Superior temporal gyrus (tissue), 1 donor: ENCODE data around the gene IKZF1.

ENCODE experiments used
- DNase-seq: peaks from one replicate; pipeline ENCODE4 v3.0.0-alpha.2; 2016; ENCODE audit errors: extremely low spot score

Gene IKZF1

DNA sequence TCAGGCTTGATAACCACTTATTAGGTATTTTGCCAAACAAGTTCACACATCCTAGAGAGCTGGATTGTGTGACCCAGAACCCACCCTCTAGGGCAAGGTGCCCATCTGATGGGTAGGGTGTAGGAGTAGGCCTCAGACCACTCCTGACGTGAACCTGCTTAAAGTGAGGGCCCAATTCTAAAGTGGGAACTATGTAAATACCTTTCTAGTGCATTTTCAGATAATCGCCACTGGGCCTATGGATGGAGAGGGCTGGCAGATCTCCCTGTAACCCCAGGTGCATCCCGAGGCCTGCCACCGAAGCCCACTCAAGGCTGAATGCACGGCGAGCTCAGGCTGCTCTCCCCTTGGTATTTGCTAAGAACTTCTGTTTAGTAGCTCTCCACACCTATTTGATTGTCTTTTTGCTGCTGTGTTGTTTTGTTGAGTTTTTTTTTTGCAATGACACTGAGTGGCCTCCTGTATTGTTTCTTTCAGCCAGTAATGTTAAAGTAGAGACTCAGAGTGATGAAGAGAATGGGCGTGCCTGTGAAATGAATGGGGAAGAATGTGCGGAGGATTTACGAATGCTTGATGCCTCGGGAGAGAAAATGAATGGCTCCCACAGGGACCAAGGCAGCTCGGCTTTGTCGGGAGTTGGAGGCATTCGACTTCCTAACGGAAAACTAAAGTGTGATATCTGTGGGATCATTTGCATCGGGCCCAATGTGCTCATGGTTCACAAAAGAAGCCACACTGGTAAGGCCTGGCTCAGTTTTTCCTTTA is 71.7 kb downstream of the IKZF1 start:
- DNase-seq: no peak

DNA sequence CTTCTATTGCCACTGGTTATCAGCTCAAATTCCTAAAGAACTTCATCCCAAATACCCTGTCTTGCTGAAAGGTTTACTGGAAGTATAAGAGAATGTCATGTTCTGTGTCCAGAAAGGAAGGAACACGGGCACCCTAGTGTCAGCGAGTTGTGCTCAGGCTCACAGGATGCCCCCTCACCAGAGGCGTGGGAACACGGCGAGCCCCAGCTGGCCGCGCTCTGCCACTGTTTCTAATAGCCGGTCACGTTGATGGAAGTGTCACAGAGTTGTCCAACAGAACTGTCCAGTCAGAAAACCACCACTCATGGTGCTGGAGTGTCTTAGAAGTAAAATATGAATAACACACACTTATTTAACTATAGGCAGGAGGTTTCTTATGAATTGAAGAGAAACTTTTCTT is 72.8 kb downstream of the IKZF1 start:
- no peak for DNase-seq

DNA sequence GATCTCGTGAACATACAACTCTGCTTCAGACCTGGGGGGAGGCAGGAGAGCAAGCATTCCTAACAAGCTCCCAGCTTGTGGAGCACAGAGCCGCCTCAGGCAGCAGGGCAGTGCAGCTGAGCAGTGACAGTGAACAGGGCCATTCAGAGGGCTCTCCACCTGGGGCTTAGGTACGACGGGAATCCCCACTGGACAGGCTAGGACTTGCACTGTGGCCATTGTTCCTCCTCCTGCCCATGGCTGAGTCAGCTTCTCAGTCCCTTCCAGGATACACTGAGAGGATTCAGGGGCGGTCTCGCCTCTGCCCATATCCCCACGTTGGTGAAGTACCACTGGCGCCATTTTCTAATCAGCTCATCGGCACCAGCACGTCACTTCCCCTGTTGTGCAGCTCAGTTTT is 74.6 kb downstream of the IKZF1 start:
- DNase-seq: no peak

DNA sequence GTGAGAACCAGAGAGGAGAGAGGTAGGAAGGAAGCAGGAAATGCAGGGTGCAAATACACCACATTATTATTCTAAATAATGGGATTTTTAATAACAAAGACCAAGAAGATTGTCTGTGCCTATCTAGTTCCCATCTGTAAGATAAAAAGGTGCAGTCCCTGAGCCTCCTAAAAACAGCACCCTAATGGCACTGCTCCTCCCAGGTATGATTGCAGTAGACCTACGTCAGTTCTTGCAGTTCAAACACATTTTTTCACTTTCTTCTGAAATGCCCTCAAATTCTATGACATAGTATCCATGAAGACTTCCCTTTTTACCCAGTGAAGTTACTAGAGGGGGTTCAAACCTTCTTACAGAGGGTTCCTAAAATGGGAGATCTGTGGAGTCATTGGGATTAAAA is 75.0 kb downstream of the IKZF1 start:
- no peak for DNase-seq

DNA sequence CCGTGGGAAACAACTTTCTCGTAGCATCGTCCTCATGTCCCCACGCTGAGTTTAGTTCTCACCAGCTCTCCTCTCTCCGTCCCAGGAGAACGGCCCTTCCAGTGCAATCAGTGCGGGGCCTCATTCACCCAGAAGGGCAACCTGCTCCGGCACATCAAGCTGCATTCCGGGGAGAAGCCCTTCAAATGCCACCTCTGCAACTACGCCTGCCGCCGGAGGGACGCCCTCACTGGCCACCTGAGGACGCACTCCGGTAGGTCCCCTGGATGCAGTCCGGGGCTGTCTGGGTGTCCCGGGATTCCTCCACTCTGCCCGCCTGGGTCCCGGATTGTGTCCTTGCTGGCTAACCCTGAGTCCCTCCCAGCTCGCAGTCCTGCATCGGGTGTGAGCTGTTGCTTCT is 77.9 kb downstream of the IKZF1 start:
- no peak for DNase-seq

DNA sequence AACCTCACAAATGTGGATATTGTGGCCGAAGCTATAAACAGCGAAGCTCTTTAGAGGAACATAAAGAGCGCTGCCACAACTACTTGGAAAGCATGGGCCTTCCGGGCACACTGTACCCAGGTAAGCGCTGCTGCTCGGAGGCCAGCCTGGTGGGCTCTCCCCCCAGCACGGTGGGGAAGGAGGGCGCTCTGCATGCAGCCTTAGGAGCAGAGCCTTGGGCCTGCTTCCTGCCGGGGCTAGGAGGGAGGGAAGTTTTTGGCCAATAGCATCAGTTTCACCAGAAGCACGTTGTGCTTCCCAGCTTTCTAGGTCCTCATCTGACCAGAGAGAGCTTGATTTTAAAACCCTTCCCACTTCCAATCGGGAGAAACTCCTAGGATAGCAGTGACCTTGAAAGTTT is 82.8 kb downstream of the IKZF1 start:
- no peak for DNase-seq

DNA sequence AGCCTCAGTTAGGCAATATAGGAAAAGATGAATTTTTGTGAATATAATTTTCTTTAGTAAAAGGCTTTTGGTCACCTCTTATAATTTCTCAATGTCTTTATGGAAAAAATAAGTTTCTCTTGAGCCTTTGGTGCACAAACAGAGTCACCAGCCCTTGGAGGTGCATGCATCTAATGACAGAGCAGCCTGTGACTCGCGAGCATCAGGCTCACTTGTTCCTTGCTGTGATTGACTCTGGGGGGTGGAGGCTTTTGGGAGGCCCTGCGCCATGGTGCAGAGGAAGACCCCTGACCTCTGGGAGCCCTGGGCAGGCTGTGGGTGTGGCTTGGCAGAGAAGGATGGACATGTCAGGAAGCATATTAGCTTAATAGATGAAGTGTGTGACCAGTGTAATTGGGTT is 85.4 kb downstream of the IKZF1 start:
- DNase-seq: no peak

DNA sequence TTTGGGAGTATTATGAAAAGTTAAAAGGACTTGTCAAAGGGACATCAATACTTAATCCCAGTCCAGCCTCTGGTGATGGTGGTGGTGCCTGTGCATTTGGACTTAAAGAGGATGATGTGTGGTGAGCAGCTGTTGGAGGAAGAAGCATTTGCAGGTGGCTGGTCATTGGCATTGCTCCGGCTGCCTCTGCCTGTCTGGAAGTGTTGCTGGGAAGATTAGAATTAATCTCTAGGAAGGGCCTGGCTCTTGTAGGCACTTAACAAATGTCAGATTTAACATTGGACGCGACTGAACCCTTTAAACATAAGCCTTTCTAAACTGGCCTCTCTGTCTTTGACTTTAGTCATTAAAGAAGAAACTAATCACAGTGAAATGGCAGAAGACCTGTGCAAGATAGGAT is 86.9 kb downstream of the IKZF1 start:
- DNase-seq: no peak

DNA sequence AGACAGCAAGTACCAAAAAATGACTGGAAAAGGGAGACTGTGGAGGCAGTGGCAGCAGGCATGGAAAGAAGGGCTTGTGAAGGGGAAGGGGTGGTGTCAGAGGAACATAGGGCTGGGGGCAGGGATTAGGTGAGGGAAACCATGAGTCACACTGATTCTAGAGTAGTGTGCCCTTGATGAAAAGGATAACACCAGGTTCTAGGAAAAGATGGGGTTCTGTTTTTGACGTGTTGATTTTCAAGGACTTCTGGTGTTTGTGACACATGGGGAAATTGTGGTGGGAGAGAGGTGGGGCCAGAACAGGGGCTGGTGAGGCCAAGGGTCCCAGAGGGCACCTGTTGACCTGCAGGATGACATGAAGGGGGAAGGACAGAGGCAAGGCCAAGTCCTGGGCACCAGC is 88.6 kb downstream of the IKZF1 start:
- no peak for DNase-seq

DNA sequence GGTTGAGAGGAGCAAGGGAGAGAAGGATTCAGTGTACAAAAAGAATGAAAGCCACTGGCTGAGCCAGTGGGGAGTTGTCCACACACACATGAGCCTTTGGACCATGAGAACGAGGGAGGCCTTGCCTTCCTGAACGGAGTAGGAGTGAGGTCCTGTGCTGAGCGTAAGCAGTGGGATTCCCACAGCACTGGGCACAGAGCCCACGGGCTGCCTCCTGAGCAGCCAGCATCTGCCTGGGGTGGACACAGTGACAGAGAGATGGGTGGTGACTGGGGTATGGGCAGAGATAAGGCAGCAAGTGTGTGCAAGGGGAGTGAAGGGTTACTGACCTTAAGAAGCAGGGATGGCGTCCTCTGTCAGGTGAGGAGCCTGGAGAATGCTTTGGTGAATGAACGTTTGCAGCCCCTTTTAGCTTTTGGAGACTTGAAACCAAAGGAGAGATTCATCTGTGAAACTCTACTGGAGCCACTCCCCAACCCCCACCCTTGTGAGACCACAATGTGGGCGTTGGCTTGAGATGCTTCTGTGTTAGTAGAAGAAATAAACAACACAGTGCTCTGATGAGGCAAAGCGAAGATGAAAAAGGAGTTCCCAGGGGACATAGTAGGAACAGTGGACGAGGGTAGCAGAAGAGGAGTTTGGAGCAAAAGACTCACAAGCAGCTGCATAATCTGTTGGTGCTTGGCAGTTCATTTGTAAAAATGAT is 89.2 kb downstream of the IKZF1 start:
- no peak for DNase-seq

DNA sequence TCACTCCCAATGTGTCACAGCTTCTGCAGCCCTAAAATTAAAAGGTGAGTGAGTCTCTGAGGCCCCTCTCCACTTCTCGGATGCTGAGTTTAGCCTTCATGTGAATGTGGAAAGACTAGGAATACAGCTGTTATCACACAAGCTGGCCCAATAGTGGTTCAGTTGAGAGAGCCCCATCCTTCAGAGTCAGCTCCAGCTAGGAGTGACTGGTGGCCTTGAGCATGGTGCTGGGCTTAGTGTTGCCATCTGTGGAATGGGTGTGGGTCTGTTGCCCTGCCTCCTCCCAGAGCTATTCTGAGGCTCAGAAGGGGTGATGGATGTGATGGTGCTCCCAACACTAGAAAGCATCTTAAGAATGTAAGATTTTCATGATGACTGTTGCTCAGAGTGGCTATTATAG is 89.8 kb downstream of the IKZF1 start:
- no peak for DNase-seq

DNA sequence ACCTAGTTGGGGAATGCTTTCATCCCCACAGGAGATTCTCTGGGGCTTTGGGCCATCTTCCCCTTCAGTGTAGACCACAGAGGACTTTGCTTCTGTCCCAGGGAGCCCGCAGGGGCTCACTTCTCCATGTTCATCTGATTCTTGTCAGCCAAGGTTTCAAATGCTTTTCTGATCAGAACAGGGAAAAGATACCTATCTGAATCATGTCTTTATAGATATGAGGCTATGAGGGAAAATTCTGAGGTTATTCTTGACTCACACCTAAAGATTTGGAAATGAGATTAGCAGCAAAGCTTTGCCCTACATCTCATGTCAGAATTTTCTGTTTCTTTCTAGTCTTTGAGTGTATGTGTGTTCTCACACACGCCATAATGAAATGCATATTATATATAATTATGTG is 92.3 kb downstream of the IKZF1 start:
- no peak for DNase-seq

DNA sequence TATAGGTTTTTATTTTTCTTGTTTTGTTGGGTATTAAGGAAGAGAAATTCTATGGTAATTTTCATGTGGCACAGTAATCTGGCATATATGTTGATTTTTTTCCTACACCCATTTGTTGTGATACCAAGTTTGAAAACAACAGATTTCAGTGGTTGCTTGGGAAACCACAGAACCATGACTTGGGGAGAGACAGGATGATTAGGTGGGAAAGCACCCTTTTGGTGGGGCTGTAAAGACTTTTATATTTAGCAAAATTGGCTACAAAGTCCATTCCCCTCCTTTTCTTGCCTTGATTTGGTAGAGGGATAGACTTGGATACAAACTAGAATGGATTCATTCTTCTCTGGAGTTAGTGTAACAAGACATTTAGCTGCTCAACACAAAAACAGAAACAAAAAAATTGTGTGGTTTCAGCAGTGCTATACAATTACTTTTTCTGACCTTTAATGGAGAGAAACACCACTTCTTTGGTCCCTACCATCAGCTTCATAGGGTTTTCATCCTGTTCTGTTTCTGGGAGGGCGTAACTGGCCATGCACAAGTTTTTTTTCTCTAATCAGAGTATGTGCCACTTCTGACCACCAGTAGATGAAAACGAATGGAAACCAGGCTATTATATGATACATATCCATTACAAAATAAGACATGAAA is 92.9 kb downstream of the IKZF1 start:
- DNase-seq: no peak

DNA sequence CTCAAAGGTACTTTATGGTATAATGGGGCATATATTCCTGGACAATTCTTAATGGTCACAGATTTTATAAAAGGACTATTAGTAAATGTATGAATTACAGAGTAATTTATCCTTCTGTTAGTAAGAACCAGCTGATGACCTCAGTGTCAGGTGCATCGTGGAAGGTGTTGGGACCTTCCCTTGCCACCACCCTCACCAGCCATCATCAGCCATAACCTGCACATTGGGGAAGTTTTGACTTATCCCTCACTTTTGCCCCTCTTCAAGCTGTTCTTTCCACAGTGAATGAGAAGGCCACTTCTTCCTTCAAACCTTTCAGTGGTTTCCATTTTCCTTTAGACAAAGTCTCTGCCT is 93.4 kb downstream of the IKZF1 start:
- no peak for DNase-seq

DNA sequence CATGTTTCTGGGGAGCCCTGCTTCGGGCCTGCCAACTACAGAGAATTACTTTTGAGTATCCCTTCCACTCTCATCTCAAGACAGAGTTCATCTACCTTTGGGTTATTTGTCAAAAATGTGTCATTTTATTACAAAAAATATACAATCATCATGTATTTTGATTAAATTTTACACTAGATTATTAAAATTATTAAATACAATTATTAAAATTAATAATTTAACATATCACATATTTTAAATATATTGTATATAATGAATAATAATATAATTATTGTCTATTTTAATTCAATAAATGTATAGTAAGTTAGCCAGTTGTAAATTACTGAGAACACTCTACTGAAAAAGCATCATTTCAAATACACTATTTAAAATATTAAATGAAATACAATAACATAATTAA is 94.7 kb downstream of the IKZF1 start:
- DNase-seq: no peak

DNA sequence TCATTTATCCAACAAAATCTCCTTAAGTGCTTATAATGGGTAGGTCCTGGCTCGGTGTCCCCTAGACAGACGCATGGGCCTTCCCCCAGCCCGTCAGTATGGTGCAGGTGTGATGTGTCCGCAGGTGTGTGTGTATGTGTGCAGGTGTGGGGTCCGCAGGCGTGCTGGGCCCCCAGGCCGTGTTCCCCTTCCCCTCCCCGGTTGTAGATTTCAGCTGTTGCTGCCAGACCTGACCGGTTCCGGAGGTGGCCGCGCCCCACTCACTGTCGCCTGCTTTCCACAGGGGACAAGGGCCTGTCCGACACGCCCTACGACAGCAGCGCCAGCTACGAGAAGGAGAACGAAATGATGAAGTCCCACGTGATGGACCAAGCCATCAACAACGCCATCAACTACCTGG is 95.1 kb downstream of the IKZF1 start:
- DNase-seq: no peak

DNA sequence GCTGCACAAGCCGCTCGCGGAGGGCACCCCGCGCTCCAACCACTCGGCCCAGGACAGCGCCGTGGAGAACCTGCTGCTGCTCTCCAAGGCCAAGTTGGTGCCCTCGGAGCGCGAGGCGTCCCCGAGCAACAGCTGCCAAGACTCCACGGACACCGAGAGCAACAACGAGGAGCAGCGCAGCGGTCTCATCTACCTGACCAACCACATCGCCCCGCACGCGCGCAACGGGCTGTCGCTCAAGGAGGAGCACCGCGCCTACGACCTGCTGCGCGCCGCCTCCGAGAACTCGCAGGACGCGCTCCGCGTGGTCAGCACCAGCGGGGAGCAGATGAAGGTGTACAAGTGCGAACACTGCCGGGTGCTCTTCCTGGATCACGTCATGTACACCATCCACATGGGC is 95.6 kb downstream of the IKZF1 start:
- no peak for DNase-seq

DNA sequence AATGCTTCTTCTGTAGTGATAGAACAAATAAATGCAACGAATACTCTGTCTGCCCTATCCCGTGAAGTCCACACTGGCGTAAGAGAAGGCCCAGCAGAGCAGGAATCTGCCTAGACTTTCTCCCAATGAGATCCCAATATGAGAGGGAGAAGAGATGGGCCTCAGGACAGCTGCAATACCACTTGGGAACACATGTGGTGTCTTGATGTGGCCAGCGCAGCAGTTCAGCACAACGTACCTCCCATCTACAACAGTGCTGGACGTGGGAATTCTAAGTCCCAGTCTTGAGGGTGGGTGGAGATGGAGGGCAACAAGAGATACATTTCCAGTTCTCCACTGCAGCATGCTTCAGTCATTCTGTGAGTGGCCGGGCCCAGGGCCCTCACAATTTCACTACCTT is 99.9 kb downstream of the IKZF1 start:
- no peak for DNase-seq

DNA sequence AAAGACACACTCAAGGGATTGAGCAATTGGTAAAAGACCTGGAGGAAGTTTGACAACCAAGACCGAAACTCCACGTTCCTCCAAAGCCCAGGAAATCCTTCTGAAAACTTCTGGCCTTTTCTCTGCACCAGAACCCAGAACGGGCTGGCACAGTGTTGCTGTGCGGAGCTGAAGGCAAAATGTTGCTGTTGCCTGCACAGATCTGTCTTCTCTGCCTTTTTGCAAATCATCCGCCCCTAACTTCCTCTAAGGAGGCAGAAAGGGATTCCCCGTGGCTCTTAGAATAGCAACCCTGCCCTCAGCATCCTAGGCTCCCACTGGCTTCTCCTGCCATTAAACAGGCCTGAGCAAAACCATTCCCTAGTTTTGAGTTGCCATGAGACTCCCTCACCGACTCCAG is 100.7 kb downstream of the IKZF1 start:
- no peak for DNase-seq

DNA sequence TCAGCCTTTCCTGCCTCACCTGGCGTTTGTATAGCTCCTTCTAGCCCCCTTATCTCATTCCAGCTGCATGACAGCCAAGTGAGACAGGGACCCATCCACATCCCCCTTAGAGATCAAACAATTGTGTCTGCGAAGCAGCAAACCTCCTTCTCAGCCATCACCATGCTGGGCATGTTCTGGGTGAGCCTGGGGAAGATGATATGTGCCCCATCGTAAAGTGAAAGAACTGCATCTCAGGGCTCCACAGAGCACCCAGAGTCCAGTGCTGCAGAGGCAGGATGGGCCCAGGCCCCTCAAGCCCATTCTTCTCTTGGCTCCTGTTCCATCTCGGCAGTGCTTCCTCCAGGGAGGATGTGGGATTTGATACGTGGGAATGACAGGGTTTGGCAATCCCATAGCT is 102.4 kb downstream of the IKZF1 start:
- no peak for DNase-seq

DNA sequence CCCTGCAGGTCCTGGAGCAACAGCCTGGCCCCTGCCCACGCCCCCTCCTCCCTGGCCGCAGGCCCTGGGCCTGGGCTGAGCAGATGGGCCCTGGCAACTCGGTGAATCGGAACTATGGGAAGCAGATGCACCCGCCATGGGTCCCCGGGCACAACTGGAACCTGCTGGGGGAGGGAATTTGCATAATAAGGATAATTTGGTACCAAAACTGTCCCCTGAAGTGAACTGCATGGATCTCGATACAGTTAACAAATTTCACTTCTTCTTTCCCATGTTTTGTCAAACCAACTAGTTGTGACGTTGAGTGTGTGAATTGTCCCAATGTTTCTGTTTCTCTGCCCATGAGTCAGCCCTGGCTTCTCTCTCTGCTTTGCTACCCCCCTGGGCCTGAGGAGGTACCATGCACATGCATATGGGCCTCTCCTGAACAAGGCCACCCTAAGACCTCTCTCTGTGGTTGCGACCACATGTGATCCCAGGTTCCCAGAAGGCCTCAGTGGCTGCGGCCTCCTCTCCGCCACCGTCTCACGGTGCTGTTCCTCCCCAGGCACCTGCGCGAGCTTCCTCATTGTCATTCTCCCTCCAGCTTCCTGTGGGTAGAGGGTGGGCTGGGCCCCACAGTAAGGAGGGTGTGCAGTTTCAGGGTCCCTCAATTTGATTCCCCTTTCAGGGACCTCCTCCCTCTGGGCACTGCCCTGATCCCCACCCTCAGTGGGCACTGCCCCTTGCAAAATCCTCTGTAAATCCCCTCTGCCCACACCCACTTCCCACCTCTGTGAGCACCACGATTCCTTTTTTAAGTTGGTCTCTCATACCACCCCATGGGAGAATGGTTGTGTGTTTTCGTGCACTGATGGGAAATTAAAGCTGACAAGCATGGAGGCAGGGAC is 105.6 kb downstream of the IKZF1 start:
- no peak for DNase-seq

DNA sequence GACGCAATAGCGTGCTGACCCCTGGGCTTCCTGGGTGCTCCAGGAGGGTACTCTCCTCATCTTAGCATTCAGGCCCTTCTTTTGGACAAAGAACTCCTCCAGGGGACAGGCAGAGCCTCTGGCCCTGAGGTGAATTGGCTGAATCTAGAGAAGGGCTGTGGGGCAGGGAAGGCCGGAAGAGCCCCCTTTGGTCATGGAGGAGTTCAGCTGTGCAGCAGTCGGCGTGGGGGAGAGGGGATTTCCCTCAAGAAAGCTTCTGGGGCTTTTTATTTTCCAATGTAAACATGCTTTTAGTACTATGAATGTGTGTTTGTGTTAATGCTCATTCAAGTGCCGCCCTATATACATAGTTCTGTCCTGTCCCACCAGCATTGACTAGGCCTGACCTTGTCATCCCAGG is 106.8 kb downstream of the IKZF1 start:
- DNase-seq: no peak
